Stomach (tissue), 4 donors: ENCODE measurements around the gene GABBR2.

Experiments
- CTCF ChIP-seq, 7 experiments: fragments of 450-650 bp in 4 of 7; fragments of 200-600 bp in 3 of 7; sonication (generic) in 3 of 7; IDR thresholded peaks; one replicate each; pipeline ENCODE4 v1.5.1; 2016 to 2019; ENCODE audit warnings: antibody characterized with exemption in 7 of 7, control low read depth in 2 of 7, mild to moderate bottlenecking in 1 of 7
- POLR2A ChIP-seq, 4 donors: fragments of 450-650 bp; IDR thresholded peaks; one replicate each; pipeline ENCODE4 v1.6.1; 2016; ENCODE audit warnings: antibody characterized with exemption in 4 of 4, control low read depth in 2 of 4, mild to moderate bottlenecking in 1 of 4, moderate library complexity in 1 of 4

GRCh38 chr9:98364086-98364485 is 344.6 kb downstream of the GABBR2 start:
- TF ChIP-seq CTCF (IDR thresholded peaks at IDR 0.05) (no peak), POLR2A (IDR thresholded peaks at IDR 0.05) (no peak)
